ENCODE measurements around the gene IPO13. TPM values are rescaled to one million over a fixed set of nuclear protein-coding genes. Genes with fewer than 3 reads are reported as not detected.
A peak's percentile ranks its signal among the peaks of the same experiment; 100 is the strongest.

Gene IPO13
- total RNA-seq, 1 experiment from 2014 or later: 25.0 TPM

DNA sequence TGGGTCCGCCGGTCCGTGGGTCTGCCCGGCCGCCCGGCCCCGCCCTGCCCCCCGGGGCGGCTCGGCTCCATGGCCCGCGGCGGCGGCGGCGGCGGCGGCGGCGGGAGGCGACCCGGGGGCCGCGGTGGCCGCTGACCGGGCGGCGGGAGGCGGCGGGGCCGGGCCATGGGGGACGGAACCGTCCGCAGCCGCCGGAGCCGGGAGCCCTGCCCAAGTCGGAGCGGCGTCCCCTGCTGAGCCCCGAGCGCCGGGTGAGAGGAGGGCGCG, 32.4 kb downstream of the IPO13 start:
- peaks cover 69% of the 10 kb centered on the region for H3K79me2 ChIP-seq (ENCODE audit: low read depth)
- peaks cover 36% of the 10 kb centered on the region; the same call in 1 of the 2 replicates for H3F3A ChIP-seq (ENCODE audit: insufficient read depth, low read depth)
- ChIA-PET CTCF (no interaction called here), POLR2A (ENCODE audit: unreplicated experiment) (no interaction called here)
- H2AFZ ChIP-seq: 0 out of 2 replicates have a peak overlapping the region, but pooled peaks have one; percentile 53
- H3K9me2 ChIP-seq (ENCODE audit: insufficient read depth): no peaks in the 10 kb centered on the region
- peak overlapping the region; percentile 38; the same call in 1 of the 2 replicates for H3K27ac ChIP-seq
- H3K27me3 ChIP-seq (ENCODE audit: insufficient read depth, low read depth): no peaks in the 10 kb centered on the region
- H3K4me3 ChIP-seq: peak overlapping the region; percentile 81; the same call in 1 of the 2 replicates
- H4K20me1 ChIP-seq (ENCODE audit: insufficient read depth): peaks cover 12% of the 10 kb centered on the region; the same call in 1 of the 2 replicates
- H3K36me3 ChIP-seq (ENCODE audit: low read depth): peaks cover 16% of the 10 kb centered on the region
- no peak for DNase-seq
- no peak for TF ChIP-seq EZH2 (IDR thresholded peaks at IDR 0.05; ENCODE audit: low read depth)
- TF ChIP-seq, protein P1, sequence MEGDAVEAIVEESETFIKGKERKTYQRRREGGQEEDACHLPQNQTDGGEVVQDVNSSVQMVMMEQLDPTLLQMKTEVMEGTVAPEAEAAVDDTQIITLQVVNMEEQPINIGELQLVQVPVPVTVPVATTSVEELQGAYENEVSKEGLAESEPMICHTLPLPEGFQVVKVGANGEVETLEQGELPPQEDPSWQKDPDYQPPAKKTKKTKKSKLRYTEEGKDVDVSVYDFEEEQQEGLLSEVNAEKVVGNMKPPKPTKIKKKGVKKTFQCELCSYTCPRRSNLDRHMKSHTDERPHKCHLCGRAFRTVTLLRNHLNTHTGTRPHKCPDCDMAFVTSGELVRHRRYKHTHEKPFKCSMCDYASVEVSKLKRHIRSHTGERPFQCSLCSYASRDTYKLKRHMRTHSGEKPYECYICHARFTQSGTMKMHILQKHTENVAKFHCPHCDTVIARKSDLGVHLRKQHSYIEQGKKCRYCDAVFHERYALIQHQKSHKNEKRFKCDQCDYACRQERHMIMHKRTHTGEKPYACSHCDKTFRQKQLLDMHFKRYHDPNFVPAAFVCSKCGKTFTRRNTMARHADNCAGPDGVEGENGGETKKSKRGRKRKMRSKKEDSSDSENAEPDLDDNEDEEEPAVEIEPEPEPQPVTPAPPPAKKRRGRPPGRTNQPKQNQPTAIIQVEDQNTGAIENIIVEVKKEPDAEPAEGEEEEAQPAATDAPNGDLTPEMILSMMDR (conservative IDR thresholded peaks at IDR 0.05): no peak
- intact Hi-C loops (cut with micrococcal nuclease; ENCODE audit: unreplicated experiment): loop anchor here (10.0 kb wide), 1 partner anchor 274 kb away; the partner anchor contains the start of gene ST3GAL3
- H3K4me1 ChIP-seq (replicated peaks; ENCODE audit: insufficient read depth): peaks cover 45% of the 10 kb centered on the region
- no TSS peak for BruUV-seq (replicated peaks)
- H3K9me3 ChIP-seq (ENCODE audit: insufficient read depth, low read depth): no peaks in the 10 kb centered on the region
- H3K4me2 ChIP-seq: peak overlapping the region; percentile 88

DNA sequence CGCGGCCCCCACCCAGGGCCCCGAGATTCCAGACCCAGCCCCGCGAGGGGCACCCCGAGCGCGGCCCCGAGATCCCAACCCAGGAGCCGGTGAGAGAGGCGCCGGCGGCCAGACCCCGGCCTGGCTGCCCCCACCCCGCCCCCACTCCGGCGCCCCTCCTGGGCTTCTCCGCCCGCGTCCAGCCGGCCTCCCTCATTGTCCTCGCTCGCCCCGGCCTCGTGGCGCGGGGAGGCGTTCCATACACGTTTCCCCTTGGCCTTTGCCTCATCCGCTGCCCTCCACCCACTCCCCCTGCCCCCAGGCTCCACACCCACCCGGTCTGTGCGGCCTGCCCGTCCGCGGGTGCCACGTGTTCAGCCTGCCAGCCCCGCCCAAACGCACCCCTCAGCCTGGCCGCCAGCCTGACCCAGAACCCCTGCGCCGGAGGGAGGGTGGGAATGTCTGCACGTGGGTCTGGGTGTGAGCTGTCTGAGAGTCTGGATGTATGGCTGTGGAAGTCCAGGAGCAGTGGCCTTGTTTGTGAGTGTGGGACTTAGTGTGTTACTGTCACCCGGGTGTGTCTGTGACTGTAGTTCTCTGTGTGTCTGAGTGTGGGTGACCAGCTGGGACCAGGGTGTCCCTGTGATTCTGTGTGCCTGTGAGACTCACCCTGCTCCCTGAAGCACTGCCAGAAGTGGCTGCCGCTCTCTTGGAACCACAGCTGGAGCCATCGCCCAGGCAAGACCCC, 32.9 kb downstream of the IPO13 start:
- H3K9me3 ChIP-seq (ENCODE audit: insufficient read depth, low read depth): no peaks in the 10 kb centered on the region
- H3K4me1 ChIP-seq (replicated peaks; ENCODE audit: insufficient read depth): peaks cover 45% of the 10 kb centered on the region
- ChIA-PET CTCF (no interaction called here), POLR2A (ENCODE audit: unreplicated experiment) (no interaction called here)
- peak overlapping the region; percentile 81 for H3K4me3 ChIP-seq
- no peaks in the 10 kb centered on the region for H3K9me2 ChIP-seq (ENCODE audit: insufficient read depth)
- peaks cover 33% of the 10 kb centered on the region; the same call in 1 of the 2 replicates for H3F3A ChIP-seq (ENCODE audit: insufficient read depth, low read depth)
- peaks cover 69% of the 10 kb centered on the region for H3K79me2 ChIP-seq (ENCODE audit: low read depth)
- peak overlapping the region; percentile 88 for H3K4me2 ChIP-seq
- DNase-seq: peak; percentile 35 to 65
- peaks cover 16% of the 10 kb centered on the region for H3K36me3 ChIP-seq (ENCODE audit: low read depth)
- intact Hi-C loops (cut with micrococcal nuclease; ENCODE audit: unreplicated experiment): loop anchor here (1.0 to 10.0 kb wide), 2 partner anchors 12 to 275 kb away; partner anchors contain the start of genes CCDC24 and ST3GAL3
- no peaks in the 10 kb centered on the region for H3K27me3 ChIP-seq (ENCODE audit: insufficient read depth, low read depth)
- no peak for TF ChIP-seq EZH2 (IDR thresholded peaks at IDR 0.05; ENCODE audit: low read depth)
- TF ChIP-seq, protein P1 (conservative IDR thresholded peaks at IDR 0.05): no peak
- H2AFZ ChIP-seq: 0 out of 2 replicates have a peak overlapping the region, but pooled peaks have one; percentile 53
- peak overlapping the region; percentile 38; the same call in 1 of the 2 replicates for H3K27ac ChIP-seq
- TSS peak; percentile 12 for BruUV-seq (replicated peaks)
- H4K20me1 ChIP-seq (ENCODE audit: insufficient read depth): peaks cover 12% of the 10 kb centered on the region; the same call in 1 of the 2 replicates

DNA sequence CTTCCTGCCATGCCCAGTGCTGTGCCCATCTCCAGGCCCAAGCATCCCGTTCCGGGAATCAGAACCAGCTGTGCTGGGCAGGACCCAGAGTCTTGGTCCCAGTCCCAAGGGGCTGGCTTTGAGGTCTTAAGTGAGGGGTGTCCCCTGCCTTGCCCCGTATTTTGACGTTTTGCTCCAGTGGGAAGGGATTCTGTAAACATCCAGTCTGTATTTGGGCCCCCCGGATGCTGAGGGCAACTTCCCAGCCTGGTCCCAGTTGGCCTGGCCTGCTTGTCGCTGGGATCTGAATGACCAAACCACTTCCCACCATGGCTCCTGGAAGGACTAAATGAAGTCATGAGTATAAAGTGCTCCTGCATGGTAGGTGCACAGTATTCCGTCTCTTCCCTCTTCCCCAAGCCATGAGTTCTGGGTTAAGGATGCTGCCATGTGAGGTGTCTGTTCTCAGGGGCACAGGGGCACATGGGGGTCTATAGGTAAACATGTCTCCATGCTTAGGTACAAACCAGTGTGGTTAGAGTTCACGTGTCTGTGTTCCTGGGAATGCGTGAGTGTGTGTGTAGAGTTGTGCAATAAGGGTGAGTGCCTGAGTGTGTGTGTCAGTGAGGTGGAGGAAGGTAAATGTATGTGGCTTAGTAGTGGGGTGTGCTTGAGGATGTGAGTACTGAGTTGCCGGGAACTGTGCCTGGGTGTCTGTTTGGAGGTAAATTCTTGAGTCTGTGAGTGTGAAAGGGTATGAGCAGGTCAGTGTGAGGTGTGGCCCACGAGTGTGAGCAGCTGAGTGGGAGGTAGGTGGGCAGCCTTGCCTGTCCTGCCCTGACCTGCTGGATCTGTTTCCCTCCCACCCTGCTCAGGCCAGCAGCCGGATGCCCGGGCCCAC, 33.7 kb downstream of the IPO13 start:
- peak overlapping the region; percentile 38; the same call in 1 of the 2 replicates for H3K27ac ChIP-seq
- peaks cover 33% of the 10 kb centered on the region; the same call in 1 of the 2 replicates for H3F3A ChIP-seq (ENCODE audit: insufficient read depth, low read depth)
- H2AFZ ChIP-seq: no peak overlapping the region
- BruUV-seq (replicated peaks): no TSS peak
- CTCF ChIA-PET: interaction anchor here (0.5 kb wide), 1 partner anchor 45 kb away, joined by 4 read pairs; no protein-coding TSS in a partner anchor
- H3K9me3 ChIP-seq (ENCODE audit: insufficient read depth, low read depth): no peaks in the 10 kb centered on the region
- no peaks in the 10 kb centered on the region for H3K27me3 ChIP-seq (ENCODE audit: insufficient read depth, low read depth)
- POLR2A ChIA-PET (ENCODE audit: unreplicated experiment): no interaction called here
- H3K4me1 ChIP-seq (replicated peaks; ENCODE audit: insufficient read depth): peaks cover 45% of the 10 kb centered on the region
- intact Hi-C loops (cut with micrococcal nuclease; ENCODE audit: unreplicated experiment): loop anchor here (1.0 kb wide), 1 partner anchor 11 kb away; the partner anchor contains the start of gene CCDC24
- peaks cover 17% of the 10 kb centered on the region for H3K36me3 ChIP-seq (ENCODE audit: low read depth)
- peak in 1 of 2 experiments; percentile 55 for DNase-seq
- peak overlapping the region; percentile 88 for H3K4me2 ChIP-seq
- TF ChIP-seq EZH2 (IDR thresholded peaks at IDR 0.05; ENCODE audit: low read depth): no peak
- TF ChIP-seq, protein P1 (conservative IDR thresholded peaks at IDR 0.05): no peak
- H3K9me2 ChIP-seq (ENCODE audit: insufficient read depth): no peaks in the 10 kb centered on the region
- peaks cover 63% of the 10 kb centered on the region for H3K79me2 ChIP-seq (ENCODE audit: low read depth)
- H4K20me1 ChIP-seq (ENCODE audit: insufficient read depth): peaks cover 12% of the 10 kb centered on the region; the same call in 1 of the 2 replicates
- peak overlapping the region; percentile 81 for H3K4me3 ChIP-seq
